Measurements from ENCODE around the gene FARP1.

The FARP1 gene

DNA sequence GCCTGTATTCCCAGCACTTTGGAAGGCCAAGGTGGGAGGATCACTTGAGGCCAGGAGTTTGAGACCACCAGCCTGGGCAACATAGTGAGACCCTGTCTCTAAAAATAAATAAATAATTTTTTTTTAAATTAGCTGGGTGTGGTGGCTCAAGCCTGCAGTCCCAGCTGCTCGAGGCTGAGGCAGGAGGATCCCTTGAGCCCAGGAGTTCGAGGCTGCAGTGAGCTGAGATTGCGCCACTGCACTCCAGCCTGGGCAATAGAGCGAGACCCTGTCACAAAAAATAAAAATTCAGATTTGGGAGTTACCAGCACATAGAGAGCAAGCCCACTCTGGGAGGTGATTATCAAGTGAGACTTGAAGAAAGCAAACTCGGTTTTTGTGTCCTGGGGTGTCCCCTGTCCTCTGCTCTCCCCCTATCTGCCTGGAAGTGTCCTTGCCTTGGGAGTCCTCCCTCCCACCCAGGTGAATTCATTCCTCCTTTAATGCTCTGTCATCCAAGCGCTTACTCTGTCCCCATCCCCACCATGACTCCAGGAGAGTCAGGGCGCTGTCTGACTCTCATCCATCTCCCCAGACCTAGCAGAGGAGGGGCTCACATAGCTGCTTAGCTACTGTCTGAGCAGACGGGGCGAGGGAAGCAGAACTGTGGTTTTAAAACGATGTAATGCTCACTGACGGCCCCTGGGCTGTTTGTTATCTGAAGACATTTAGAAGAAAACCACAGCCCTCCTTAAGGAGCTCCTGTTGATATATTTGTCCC is 287.3 kb downstream of the FARP1 start:
- no peak for TF ChIP-seq EP300 (IDR thresholded peaks at IDR 0.05; ENCODE audit: borderline replicate concordance)
- TF ChIP-seq CREB1 (IDR thresholded peaks at IDR 0.05; ENCODE audit: low read depth), result no peak
- TF ChIP-seq FOXM1 (IDR thresholded peaks at IDR 0.05; ENCODE audit: borderline replicate concordance, low read depth), result no peak
- TF ChIP-seq RAD21 (IDR thresholded peaks at IDR 0.05; ENCODE audit: low read depth), result no peak
- no peak for TF ChIP-seq CEBPB (IDR thresholded peaks at IDR 0.05)
- TF ChIP-seq, protein P1, sequence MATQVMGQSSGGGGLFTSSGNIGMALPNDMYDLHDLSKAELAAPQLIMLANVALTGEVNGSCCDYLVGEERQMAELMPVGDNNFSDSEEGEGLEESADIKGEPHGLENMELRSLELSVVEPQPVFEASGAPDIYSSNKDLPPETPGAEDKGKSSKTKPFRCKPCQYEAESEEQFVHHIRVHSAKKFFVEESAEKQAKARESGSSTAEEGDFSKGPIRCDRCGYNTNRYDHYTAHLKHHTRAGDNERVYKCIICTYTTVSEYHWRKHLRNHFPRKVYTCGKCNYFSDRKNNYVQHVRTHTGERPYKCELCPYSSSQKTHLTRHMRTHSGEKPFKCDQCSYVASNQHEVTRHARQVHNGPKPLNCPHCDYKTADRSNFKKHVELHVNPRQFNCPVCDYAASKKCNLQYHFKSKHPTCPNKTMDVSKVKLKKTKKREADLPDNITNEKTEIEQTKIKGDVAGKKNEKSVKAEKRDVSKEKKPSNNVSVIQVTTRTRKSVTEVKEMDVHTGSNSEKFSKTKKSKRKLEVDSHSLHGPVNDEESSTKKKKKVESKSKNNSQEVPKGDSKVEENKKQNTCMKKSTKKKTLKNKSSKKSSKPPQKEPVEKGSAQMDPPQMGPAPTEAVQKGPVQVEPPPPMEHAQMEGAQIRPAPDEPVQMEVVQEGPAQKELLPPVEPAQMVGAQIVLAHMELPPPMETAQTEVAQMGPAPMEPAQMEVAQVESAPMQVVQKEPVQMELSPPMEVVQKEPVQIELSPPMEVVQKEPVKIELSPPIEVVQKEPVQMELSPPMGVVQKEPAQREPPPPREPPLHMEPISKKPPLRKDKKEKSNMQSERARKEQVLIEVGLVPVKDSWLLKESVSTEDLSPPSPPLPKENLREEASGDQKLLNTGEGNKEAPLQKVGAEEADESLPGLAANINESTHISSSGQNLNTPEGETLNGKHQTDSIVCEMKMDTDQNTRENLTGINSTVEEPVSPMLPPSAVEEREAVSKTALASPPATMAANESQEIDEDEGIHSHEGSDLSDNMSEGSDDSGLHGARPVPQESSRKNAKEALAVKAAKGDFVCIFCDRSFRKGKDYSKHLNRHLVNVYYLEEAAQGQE (IDR thresholded peaks at IDR 0.05; ENCODE audit: low read depth), result no peak
- TF ChIP-seq, protein P2, sequence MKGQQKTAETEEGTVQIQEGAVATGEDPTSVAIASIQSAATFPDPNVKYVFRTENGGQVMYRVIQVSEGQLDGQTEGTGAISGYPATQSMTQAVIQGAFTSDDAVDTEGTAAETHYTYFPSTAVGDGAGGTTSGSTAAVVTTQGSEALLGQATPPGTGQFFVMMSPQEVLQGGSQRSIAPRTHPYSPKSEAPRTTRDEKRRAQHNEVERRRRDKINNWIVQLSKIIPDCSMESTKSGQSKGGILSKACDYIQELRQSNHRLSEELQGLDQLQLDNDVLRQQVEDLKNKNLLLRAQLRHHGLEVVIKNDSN (IDR thresholded peaks at IDR 0.05), result no peak
- TF ChIP-seq YY1 (IDR thresholded peaks at IDR 0.05; ENCODE audit: low read depth), result no peak
- no peak for TF ChIP-seq TAF1 (IDR thresholded peaks at IDR 0.05; ENCODE audit: low read depth)
- TF ChIP-seq, protein P3, sequence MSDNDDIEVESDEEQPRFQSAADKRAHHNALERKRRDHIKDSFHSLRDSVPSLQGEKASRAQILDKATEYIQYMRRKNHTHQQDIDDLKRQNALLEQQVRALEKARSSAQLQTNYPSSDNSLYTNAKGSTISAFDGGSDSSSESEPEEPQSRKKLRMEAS (IDR thresholded peaks at IDR 0.05), result no peak
- no peak for TF ChIP-seq ZBTB7A (IDR thresholded peaks at IDR 0.05; ENCODE audit: low read depth)
- no peak for TF ChIP-seq NFIC (IDR thresholded peaks at IDR 0.05)
- no peak for TF ChIP-seq TCF12 (IDR thresholded peaks at IDR 0.05; ENCODE audit: low read depth)
- no peak for TF ChIP-seq EGR1 (IDR thresholded peaks at IDR 0.05)
- TF ChIP-seq TEAD4 (IDR thresholded peaks at IDR 0.05), result no peak

DNA sequence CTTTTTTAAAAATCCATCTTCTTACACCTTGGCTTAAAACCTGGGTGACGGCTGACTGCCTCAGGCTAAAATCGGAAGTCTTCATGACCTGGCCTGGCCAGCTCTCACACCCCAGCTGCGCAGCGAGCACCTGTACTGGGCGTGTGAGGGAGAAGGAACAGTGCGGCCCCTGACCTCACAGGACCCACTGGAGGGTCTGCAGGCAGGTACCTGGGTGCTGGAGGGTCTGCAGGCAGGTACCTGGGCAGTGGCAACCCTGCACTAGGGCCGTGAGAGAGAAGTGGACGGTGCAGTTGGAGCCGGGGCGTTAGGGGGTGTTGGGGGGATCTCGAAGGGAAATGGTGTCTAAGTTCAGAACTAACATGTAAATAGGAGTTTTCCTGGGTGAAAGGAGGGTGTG is 289.7 kb downstream of the FARP1 start:
- TF ChIP-seq EGR1 (IDR thresholded peaks at IDR 0.05), result no peak
- TF ChIP-seq RAD21 (IDR thresholded peaks at IDR 0.05; ENCODE audit: low read depth), result no peak
- TF ChIP-seq, protein P3 (IDR thresholded peaks at IDR 0.05), result no peak
- TF ChIP-seq YY1 (IDR thresholded peaks at IDR 0.05; ENCODE audit: low read depth), result no peak
- TF ChIP-seq CEBPB (IDR thresholded peaks at IDR 0.05), result no peak
- TF ChIP-seq ZBTB7A (IDR thresholded peaks at IDR 0.05; ENCODE audit: low read depth), result no peak
- no peak for TF ChIP-seq TEAD4 (IDR thresholded peaks at IDR 0.05)
- no peak for TF ChIP-seq EP300 (IDR thresholded peaks at IDR 0.05; ENCODE audit: borderline replicate concordance)
- no peak for TF ChIP-seq FOXM1 (IDR thresholded peaks at IDR 0.05; ENCODE audit: borderline replicate concordance, low read depth)
- no peak for TF ChIP-seq NFIC (IDR thresholded peaks at IDR 0.05)

DNA sequence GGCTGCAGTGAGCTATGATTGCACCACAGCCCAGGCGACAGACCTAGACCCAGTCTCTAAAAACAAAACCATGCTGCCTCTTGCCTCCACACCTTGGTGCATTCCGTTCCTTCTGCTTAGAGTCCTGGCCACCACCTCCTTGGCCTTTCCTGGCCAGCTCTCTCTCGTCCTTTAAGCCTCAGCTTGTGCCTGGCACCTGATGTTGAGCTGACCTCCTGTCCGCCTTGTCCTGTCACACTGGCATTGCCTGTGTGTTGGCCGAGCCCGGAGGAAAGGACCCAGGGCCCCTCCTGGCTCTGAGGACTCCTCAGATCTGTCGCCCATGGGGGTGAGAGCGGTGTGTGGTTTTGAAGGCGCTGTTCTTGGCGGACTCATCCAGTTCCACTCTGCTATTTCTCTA is 290.8 kb downstream of the FARP1 start:
- TF ChIP-seq FOXM1 (IDR thresholded peaks at IDR 0.05; ENCODE audit: borderline replicate concordance, low read depth) (no peak), TEAD4 (IDR thresholded peaks at IDR 0.05) (no peak), YY1 (IDR thresholded peaks at IDR 0.05; ENCODE audit: low read depth) (no peak), CREB1 (IDR thresholded peaks at IDR 0.05; ENCODE audit: low read depth) (no peak), TCF12 (IDR thresholded peaks at IDR 0.05; ENCODE audit: low read depth) (no peak), CEBPB (IDR thresholded peaks at IDR 0.05) (no peak), EP300 (IDR thresholded peaks at IDR 0.05; ENCODE audit: borderline replicate concordance) (no peak), TAF1 (IDR thresholded peaks at IDR 0.05; ENCODE audit: low read depth) (no peak), ZBTB7A (IDR thresholded peaks at IDR 0.05; ENCODE audit: low read depth) (no peak), EGR1 (IDR thresholded peaks at IDR 0.05) (no peak), RAD21 (IDR thresholded peaks at IDR 0.05; ENCODE audit: low read depth) (no peak), NFIC (IDR thresholded peaks at IDR 0.05) (no peak)
- TF ChIP-seq, protein P3 (IDR thresholded peaks at IDR 0.05), result no peak
- TF ChIP-seq, protein P2 (IDR thresholded peaks at IDR 0.05), result no peak
- TF ChIP-seq, protein P1 (IDR thresholded peaks at IDR 0.05; ENCODE audit: low read depth), result no peak

DNA sequence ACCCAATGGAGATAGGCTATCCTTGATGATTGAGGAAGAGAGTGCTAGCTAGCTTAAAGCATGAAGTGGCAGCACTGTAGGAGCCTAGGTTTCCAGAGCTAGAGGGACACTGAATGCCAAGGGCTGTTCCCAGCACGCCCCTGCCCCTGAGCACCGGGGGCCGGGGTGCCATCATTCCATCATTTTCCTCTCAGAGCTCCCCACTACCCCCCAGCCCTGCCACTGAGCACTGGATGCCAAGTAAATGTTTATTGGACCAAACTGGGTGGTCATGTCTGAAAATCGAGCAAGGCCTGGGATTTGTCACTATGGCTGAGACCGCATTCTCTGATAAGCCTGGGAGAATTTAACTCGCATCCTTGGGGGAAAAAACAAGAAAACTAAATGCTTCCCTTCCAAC is 291.2 kb downstream of the FARP1 start:
- TF ChIP-seq, protein P1 (IDR thresholded peaks at IDR 0.05; ENCODE audit: low read depth), result no peak
- no peak for TF ChIP-seq EGR1 (IDR thresholded peaks at IDR 0.05)
- TF ChIP-seq RAD21 (IDR thresholded peaks at IDR 0.05; ENCODE audit: low read depth), result no peak
- no peak for TF ChIP-seq CREB1 (IDR thresholded peaks at IDR 0.05; ENCODE audit: low read depth)
- no peak for TF ChIP-seq FOXM1 (IDR thresholded peaks at IDR 0.05; ENCODE audit: borderline replicate concordance, low read depth)
- TF ChIP-seq TCF12 (IDR thresholded peaks at IDR 0.05; ENCODE audit: low read depth), result no peak
- TF ChIP-seq EP300 (IDR thresholded peaks at IDR 0.05; ENCODE audit: borderline replicate concordance), result no peak
- no peak for TF ChIP-seq NFIC (IDR thresholded peaks at IDR 0.05)
- TF ChIP-seq, protein P3 (IDR thresholded peaks at IDR 0.05), result no peak
- TF ChIP-seq, protein P2 (IDR thresholded peaks at IDR 0.05), result no peak
- no peak for TF ChIP-seq ZBTB7A (IDR thresholded peaks at IDR 0.05; ENCODE audit: low read depth)
- TF ChIP-seq CEBPB (IDR thresholded peaks at IDR 0.05), result no peak
- TF ChIP-seq TEAD4 (IDR thresholded peaks at IDR 0.05), result no peak
- no peak for TF ChIP-seq TAF1 (IDR thresholded peaks at IDR 0.05; ENCODE audit: low read depth)
- no peak for TF ChIP-seq YY1 (IDR thresholded peaks at IDR 0.05; ENCODE audit: low read depth)
